Testis (tissue), 2 donors: ENCODE measurements around the gene COQ8A.

Experiments
- POLR2A ChIP-seq: fragments of 450-650 bp; IDR thresholded peaks from one replicate; pipeline ENCODE4 v1.6.1; 2017; ENCODE audit warnings: antibody characterized with exemption, mild to moderate bottlenecking, moderate library complexity
- TF ChIP-seq, protein P1 (sequence below), 3 experiments: fragments of 450-650 bp in 2 of 3; fragments of 200-600 bp in 1 of 3; sonication (generic) in 1 of 3; IDR thresholded peaks; one replicate each; pipeline ENCODE4 v1.5.1; 2016 to 2019; ENCODE audit warnings: antibody characterized with exemption in 3 of 3, mild to moderate bottlenecking in 2 of 3, moderate library complexity in 1 of 3

GRCh38 chr1:227032396-227032795 is 92.3 kb downstream of the COQ8A start:
- TF ChIP-seq, protein P1, sequence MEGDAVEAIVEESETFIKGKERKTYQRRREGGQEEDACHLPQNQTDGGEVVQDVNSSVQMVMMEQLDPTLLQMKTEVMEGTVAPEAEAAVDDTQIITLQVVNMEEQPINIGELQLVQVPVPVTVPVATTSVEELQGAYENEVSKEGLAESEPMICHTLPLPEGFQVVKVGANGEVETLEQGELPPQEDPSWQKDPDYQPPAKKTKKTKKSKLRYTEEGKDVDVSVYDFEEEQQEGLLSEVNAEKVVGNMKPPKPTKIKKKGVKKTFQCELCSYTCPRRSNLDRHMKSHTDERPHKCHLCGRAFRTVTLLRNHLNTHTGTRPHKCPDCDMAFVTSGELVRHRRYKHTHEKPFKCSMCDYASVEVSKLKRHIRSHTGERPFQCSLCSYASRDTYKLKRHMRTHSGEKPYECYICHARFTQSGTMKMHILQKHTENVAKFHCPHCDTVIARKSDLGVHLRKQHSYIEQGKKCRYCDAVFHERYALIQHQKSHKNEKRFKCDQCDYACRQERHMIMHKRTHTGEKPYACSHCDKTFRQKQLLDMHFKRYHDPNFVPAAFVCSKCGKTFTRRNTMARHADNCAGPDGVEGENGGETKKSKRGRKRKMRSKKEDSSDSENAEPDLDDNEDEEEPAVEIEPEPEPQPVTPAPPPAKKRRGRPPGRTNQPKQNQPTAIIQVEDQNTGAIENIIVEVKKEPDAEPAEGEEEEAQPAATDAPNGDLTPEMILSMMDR (IDR thresholded peaks at IDR 0.05), result no peak
- no peak for TF ChIP-seq POLR2A
